NCI-H2196 treated with DMSO at 0.1 percent for 48 hours (cell line): Measurements from ENCODE around the gene TFDP2.
"Not testable (repeated sequence)": the region's sequence is repeated elsewhere in the genome, so short reads cannot be mapped to it uniquely, and the experiment has no call there.

ENCODE experiments used
- DNase-seq: peaks from one replicate; lab custom pipeline; 2025; ENCODE audit not compliant: unreplicated experiment; lab: John Stamatoyannopoulos, UW

TFDP2 gene

GRCh38 chr3:142127941-142128658 lies 21.2 kb downstream of the TFDP2 start:
- no peak for DNase-seq

GRCh38 chr3:142124243-142124642 lies 25.1 kb downstream of the TFDP2 start:
- no peak for DNase-seq

GRCh38 chr3:142120707-142121106 lies 28.6 kb downstream of the TFDP2 start:
- DNase-seq, result no peak

GRCh38 chr3:142118911-142119310 lies 30.4 kb downstream of the TFDP2 start:
- DNase-seq, result no peak

GRCh38 chr3:142117056-142117851 lies 32.1 kb downstream of the TFDP2 start:
- peak; percentile 81 for DNase-seq

GRCh38 chr3:142115867-142116668 lies 33.3 kb downstream of the TFDP2 start:
- DNase-seq, result no peak

GRCh38 chr3:142112601-142113000 lies 36.7 kb downstream of the TFDP2 start:
- DNase-seq, result no peak

- no peak for DNase-seq
These were observed 42.8 kb downstream of the TFDP2 start for GRCh38 chr3:142106548-142106947.

GRCh38 chr3:142105991-142106390 lies 43.4 kb downstream of the TFDP2 start:
- no peak for DNase-seq

- DNase-seq, result no peak
These were observed 44.6 kb downstream of the TFDP2 start for GRCh38 chr3:142104763-142105162.

GRCh38 chr3:142098964-142099363 lies 50.4 kb downstream of the TFDP2 start:
- no peak for DNase-seq

GRCh38 chr3:142097099-142097843 lies 52.1 kb downstream of the TFDP2 start:
- DNase-seq, result no peak

- no peak for DNase-seq
These were observed 53.5 kb downstream of the TFDP2 start for GRCh38 chr3:142095841-142096240.

GRCh38 chr3:142088925-142089324 lies 60.4 kb downstream of the TFDP2 start:
- DNase-seq, result not testable (repeated sequence)

GRCh38 chr3:142088522-142088921 lies 60.8 kb downstream of the TFDP2 start:
- no peak for DNase-seq

GRCh38 chr3:142087676-142088075 lies 61.7 kb downstream of the TFDP2 start:
- no peak for DNase-seq

GRCh38 chr3:142086581-142087090 lies 62.7 kb downstream of the TFDP2 start:
- DNase-seq, result no peak

- no peak for DNase-seq
These were observed 68.2 kb downstream of the TFDP2 start for GRCh38 chr3:142081178-142081577.

- peak; percentile 71 for DNase-seq
These were observed 71.4 kb downstream of the TFDP2 start for GRCh38 chr3:142077859-142078500.
